Inflammatory macrophage treated with lipopolysaccharide for 4 hours (primary cell): ENCODE results near the gene NPFFR1.

Source experiments
- DNase-seq: peaks from one replicate; pipeline ENCODE4 v3.0.0-alpha.2; 2020

Gene NPFFR1

GRCh38 chr10:70312972-70313371 lies 29.2 kb upstream of the NPFFR1 start:
- no peak for DNase-seq

DNA sequence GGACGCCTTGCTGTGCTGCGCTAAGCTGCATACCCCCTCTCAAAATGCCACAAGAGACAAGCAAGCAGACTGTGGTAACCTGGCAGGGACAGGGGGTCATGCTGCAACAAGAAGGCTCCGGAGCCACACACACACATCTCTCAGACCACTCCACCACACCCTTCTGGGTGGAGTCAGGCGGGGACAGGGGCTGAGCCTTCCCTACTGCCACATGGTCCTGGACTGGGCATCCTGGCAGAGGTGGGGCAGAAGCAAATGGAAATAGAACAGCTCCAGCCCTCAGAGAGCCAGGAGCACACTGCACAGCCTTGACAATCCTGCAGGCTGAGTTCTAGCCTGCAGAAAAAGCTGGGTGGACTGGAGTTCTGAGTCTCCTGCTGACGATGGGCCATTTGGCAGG lies 28.4 kb upstream of the NPFFR1 start:
- no peak for DNase-seq

- DNase-seq: no peak
Observed at GRCh38 chr10:70311698-70312097, 27.9 kb upstream of the NPFFR1 start.

DNA sequence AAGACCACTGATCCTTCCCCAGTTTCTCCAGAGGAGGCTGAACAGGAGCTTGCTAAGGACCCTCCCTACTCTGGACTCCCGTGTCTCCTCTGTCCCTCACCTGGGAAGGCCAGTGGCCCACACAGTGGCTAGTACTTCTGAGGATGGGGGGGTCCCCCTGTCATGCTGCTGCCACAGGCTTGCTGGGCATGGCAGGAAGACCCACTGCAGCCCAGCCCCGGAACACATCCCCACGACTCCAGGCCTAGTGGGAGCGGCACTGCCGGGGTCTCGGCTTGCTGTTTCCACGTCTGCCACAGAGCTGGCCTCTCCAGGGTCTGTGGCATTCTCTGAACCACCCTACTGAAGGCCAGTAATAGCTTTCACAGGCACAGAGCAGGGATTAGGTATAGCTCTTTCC lies 25.9 kb upstream of the NPFFR1 start:
- no peak for DNase-seq

GRCh38 chr10:70308121-70309060 lies 24.6 kb upstream of the NPFFR1 start:
- DNase-seq: no peak

DNA sequence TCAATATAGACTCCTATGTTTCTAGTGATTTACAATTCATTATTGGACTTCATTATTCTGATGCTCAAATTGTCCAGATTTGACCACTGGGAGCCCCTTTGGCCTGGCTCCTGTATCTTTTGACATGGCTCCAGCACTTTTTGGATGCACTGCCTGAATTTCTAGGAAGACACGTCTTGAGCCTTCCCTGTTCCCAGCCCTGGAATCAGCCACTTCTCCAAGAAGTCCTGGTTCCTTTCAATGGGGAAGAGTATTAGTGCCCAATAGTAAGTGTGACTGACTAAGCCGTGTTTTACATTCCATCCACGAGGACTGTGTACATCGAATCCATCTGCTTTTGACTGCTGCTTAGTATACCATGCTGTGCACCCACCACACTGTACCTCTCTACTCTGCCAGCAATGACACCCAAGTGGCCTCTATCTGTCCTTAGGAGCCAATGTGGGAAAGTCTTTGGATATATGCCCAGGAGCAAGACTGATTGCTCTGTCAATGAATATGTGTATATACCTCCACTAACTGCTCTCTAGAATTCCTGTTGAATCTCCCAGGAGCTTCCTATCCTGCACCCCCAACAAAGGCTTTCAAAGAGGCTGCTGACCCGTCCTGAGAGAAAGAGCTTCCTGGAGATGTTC lies 23.2 kb upstream of the NPFFR1 start:
- no peak for DNase-seq

GRCh38 chr10:70306181-70306705 lies 22.4 kb upstream of the NPFFR1 start:
- DNase-seq: no peak

- DNase-seq: no peak
Observed at GRCh38 chr10:70303730-70304129, 19.9 kb upstream of the NPFFR1 start.

GRCh38 chr10:70302292-70302691 lies 18.5 kb upstream of the NPFFR1 start:
- peak; percentile 96 for DNase-seq

- DNase-seq: no peak
Observed at GRCh38 chr10:70300908-70301597, 17.2 kb upstream of the NPFFR1 start.

- DNase-seq: no peak
Observed at GRCh38 chr10:70300461-70300860, 16.7 kb upstream of the NPFFR1 start.

GRCh38 chr10:70299876-70300275 lies 16.1 kb upstream of the NPFFR1 start:
- DNase-seq: no peak

- no peak for DNase-seq
Observed at GRCh38 chr10:70298393-70298792, 14.6 kb upstream of the NPFFR1 start.

DNA sequence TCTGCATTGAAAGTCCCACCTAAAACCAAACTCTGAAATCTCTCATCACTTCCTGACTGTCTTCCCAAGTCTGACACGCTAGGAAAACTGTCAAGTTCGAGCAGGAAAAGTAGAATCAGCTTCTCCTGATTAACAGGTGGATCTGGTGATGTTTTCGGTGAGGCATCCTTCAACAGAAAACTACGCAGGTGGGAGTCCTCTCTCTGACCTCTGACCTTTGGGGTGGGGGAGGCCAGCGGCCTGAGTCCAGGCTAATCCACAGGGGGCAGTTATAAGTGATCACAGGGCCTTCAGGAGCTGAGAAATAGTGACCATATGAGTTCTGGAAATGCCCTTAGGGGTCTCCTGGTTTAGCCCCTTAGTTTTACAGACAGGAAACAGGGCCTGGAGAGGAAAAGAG lies 13.4 kb upstream of the NPFFR1 start:
- no peak for DNase-seq

DNA sequence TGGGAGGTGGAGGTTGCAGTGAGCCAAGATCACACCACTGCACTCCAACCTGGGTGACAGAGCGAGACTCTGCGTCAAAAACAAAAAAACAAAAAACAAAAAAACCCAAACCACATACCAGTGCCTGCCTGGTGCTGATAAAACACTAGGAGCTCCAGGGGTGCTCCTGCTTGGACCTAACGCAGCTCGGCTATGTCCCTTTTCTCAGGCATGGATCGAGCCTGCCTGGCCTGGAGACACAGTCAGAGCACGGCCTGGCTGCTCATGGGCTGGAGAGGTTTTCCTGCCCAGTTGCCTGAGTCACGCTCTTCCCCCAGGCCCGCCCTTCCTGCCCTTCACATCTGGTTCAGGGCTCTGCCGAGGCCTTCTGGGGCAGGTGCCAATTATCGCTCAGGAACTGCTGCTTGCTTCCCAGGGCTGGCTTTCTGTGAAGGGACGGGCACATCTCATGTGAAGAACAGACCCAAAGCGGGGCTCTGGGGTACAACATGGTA lies 12.6 kb upstream of the NPFFR1 start:
- DNase-seq: peak; percentile 57

- peak; percentile 46 for DNase-seq
Observed at GRCh38 chr10:70295926-70296325, 12.1 kb upstream of the NPFFR1 start.

GRCh38 chr10:70295321-70295720 lies 11.5 kb upstream of the NPFFR1 start:
- DNase-seq: no peak

GRCh38 chr10:70293169-70293843 lies 9.5 kb upstream of the NPFFR1 start:
- DNase-seq: no peak

- DNase-seq: no peak
Observed at GRCh38 chr10:70292004-70292403, 8.2 kb upstream of the NPFFR1 start.

DNA sequence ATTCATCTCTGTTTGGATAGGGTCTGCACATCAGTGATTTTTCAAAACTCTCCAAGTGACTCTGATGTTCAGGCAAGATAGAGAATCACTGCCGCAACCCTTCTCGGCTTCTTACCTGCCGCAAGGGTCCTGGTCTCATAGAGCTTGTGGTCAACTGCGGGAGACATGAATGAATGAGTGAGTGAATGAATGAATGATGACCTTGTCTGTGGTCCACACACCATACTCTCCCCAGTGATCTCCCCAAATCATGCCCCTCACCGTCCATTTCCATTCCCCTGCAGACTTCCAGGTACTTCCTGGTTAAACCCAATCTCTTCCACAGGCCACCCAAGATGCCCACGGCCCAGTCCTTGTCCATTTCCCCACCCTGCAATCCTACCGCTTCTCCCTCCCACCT lies 5.9 kb upstream of the NPFFR1 start:
- no peak for DNase-seq

GRCh38 chr10:70286616-70287015 lies 2.8 kb upstream of the NPFFR1 start:
- DNase-seq: peak; percentile 10

DNA sequence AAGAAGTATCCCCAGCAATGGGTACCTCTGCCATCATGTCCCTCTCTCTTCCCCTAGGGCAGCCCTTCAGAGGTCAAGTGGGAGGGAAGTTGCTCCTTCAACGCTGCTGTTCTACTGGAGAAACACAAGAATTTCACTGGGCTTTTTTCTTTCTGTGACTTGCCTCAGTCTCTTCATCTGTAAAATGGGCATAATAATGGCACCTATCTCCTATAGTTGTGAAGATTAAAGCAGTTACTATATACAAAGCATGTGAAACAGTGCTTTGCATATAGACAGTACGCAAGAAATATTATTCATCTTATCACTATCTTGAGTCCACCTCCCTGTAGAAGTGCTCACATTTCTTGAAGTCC lies 1.6 kb upstream of the NPFFR1 start:
- DNase-seq: no peak
